Peyer's patch (tissue), 4 donors: ENCODE measurements around the gene DNM3.

Experiments used
- CTCF ChIP-seq, 6 experiments: fragments of 450-650 bp in 4 of 6; fragments of 200-600 bp in 2 of 6; sonication (generic) in 1 of 6; IDR thresholded peaks; one replicate each; pipeline ENCODE4 v1.5.1; 2017 to 2019; ENCODE audit warnings: antibody characterized with exemption in 6 of 6, mild to moderate bottlenecking in 3 of 6, moderate library complexity in 1 of 6
- POLR2A ChIP-seq, 2 donors: fragments of 450-650 bp; IDR thresholded peaks; one replicate each; pipeline ENCODE4 v1.5.1; 2017; ENCODE audit warnings: antibody characterized with exemption in 2 of 2, mild to moderate bottlenecking in 2 of 2, moderate library complexity in 2 of 2

GRCh38 chr1:172357753-172358385 lies 516.6 kb downstream of the DNM3 start:
- TF ChIP-seq CTCF (IDR thresholded peaks at IDR 0.05) (no peak), POLR2A (IDR thresholded peaks at IDR 0.05) (no peak)
